ENCODE data around the gene TNFRSF25. TPM values are rescaled to one million over a fixed set of nuclear protein-coding genes. Genes with fewer than 3 reads are reported as not detected.
A peak's percentile ranks its signal among the peaks of the same experiment; 100 is the strongest.
"Not testable (repeated sequence)": the region's sequence is repeated elsewhere in the genome, so short reads cannot be mapped to it uniquely, and the experiment has no call there.

Gene TNFRSF25
- total and polyA plus RNA-seq, 2 donors (not counting 1 experiment from before 2014, with no cell fraction given), result 0.24 to 1.5 TPM

DNA sequence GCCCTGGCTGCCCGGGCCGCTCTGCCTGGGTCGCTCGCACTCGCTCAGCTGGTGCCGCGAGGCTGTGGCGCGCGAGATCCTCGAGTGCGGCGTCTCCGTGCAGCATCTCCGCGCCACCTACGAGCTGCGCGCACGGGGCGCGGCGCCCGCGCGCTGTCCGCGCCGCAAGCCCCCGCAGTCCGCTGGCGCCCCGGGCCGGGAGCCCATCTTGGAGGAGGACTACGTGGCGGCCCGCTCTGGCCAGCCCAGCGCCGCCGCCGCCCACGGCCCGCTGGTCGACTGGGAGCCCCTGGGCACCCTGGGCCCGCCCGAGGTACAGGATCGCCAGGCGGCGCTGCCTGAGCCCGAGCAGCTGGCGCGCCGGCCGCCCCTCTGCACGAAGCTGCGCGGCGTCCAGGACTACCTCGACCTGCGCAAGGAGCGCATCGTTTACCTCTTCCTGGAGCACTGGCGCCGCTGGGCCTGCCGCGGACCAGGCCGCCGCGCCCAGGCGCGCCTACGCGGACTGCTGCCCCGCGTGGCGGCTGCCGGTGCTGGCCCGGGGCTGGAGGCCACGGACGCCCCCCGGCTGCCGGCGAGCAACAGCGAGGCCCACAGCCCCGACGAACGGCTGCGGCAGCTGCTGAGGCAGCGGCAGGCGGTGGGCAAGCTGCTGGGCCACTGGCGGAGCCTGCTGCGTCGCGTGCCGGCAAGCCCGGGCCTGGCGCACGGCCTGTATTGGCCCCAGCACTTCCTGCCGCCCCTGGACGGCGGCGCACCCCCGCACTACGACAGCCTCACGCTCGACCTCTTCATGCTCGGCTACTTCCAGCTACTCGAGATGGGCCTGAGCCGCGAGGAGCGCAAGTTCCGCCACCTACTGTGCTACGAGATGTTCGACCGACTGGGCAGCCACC is 10.9 kb downstream of the TNFRSF25 start:
- Histone ChIP-seq H3K4me2 (ENCODE audit: extremely low read depth, insufficient read depth, low read length) (no peak overlapping the region), H3K36me3 (ENCODE audit: control insufficient read depth, insufficient read depth, low read length) (no peaks in the 10 kb centered on the region), H3K4me1 (ENCODE audit: control insufficient read depth, extremely low read depth, insufficient read depth, low read length) (no peaks in the 10 kb centered on the region), H3K9ac (ENCODE audit: insufficient read depth, low read length) (no peak overlapping the region), H3K79me2 (ENCODE audit: control insufficient read depth, insufficient read depth, low read length) (no peaks in the 10 kb centered on the region), H3K27ac (ENCODE audit: insufficient read depth, low read length) (no peak overlapping the region), H3K27me3 (ENCODE audit: control insufficient read depth, insufficient read depth, low read length) (peaks cover 28% of the 10 kb centered on the region), H3K4me3 (replicated peaks in 1 of 4; ENCODE audit: control extremely low read depth in 1 of 4, insufficient read depth in 1 of 4, low read depth in 3 of 4, low read length in 4 of 4) (no peak overlapping the region), H2AFZ (ENCODE audit: low read length) (no peak overlapping the region), H4K20me1 (ENCODE audit: control insufficient read depth, extremely low read depth, insufficient read depth, low read length) (no peaks in the 10 kb centered on the region), H3K9me3 (ENCODE audit: control insufficient read depth, insufficient read depth, low read depth, low read length) (no peaks in the 10 kb centered on the region)
- TF ChIP-seq EZH2 (IDR thresholded peaks at IDR 0.05; ENCODE audit: low read length, missing control alignments), result peak; percentile 93
- TF ChIP-seq, protein P1, sequence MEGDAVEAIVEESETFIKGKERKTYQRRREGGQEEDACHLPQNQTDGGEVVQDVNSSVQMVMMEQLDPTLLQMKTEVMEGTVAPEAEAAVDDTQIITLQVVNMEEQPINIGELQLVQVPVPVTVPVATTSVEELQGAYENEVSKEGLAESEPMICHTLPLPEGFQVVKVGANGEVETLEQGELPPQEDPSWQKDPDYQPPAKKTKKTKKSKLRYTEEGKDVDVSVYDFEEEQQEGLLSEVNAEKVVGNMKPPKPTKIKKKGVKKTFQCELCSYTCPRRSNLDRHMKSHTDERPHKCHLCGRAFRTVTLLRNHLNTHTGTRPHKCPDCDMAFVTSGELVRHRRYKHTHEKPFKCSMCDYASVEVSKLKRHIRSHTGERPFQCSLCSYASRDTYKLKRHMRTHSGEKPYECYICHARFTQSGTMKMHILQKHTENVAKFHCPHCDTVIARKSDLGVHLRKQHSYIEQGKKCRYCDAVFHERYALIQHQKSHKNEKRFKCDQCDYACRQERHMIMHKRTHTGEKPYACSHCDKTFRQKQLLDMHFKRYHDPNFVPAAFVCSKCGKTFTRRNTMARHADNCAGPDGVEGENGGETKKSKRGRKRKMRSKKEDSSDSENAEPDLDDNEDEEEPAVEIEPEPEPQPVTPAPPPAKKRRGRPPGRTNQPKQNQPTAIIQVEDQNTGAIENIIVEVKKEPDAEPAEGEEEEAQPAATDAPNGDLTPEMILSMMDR (conservative IDR thresholded peaks at IDR 0.05 in 1 of 2, IDR thresholded peaks at IDR 0.05 in 1 of 2; ENCODE audit: low read depth in 1 of 2, low read length in 2 of 2), result no peak
- DNase-seq (ENCODE audit: low read depth in 2 of 2), result peak in 1 of 2 donors; percentile 35

DNA sequence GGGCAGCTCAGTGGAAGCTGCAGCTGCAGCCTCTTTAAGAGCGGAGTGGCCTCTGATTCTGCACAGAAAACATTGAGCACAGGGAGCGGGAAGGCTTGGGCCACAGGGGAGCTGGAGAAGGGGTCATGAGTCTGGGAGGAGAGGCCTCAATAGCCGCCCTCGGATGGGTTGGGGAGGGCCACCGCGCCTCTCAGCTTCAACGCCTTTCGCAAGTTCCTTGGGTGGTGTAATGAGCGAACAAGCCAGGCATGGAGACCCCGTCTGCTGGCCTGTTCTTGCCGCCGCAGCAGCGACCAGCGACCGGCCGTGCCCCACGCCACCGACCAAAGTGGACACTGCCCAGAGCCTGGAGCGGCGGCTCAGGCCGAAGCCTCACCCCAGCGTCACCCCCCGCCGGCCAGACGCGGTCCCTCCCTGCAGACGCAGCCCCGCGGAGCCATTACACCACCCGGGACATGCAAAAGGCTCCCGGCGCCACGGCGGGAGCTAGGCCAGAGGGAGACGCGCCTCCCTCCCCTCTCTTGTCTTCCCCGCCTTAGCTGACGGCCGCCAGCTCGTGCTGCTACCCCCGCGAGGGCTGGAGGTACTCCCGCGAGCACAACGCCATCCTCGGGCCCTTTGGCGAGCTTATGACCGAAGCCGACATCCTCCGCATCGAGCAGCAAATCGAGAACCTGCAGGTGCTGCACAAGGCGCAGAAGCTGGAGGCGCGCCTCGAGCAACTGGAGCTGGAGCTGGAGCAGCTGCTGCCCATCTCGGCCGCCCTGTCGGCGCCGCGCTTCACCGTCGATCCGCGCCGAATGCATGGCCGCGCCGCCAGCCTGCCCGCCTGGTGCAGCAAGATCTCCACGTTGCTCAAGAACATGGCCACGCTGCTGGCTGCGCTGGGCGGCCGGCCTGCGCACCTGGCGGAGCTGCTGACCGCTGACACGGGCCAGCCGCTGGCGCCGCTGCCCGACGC is 11.8 kb downstream of the TNFRSF25 start:
- not testable (repeated sequence) for H3K79me2 ChIP-seq (ENCODE audit: control insufficient read depth, insufficient read depth, low read length); H3K9me3 ChIP-seq (ENCODE audit: control insufficient read depth, insufficient read depth, low read depth, low read length); H3K4me2 ChIP-seq (ENCODE audit: extremely low read depth, insufficient read depth, low read length); H4K20me1 ChIP-seq (ENCODE audit: control insufficient read depth, extremely low read depth, insufficient read depth, low read length); H2AFZ ChIP-seq (ENCODE audit: low read length); H3K9ac ChIP-seq (ENCODE audit: insufficient read depth, low read length); H3K36me3 ChIP-seq (ENCODE audit: control insufficient read depth, insufficient read depth, low read length); H3K4me3 ChIP-seq (replicated peaks in 1 of 4; ENCODE audit: control extremely low read depth in 1 of 4, insufficient read depth in 1 of 4, low read depth in 3 of 4, low read length in 4 of 4); H3K27ac ChIP-seq (ENCODE audit: insufficient read depth, low read length); H3K4me1 ChIP-seq (ENCODE audit: control insufficient read depth, extremely low read depth, insufficient read depth, low read length)
- peak; percentile 35 for TF ChIP-seq EZH2 (IDR thresholded peaks at IDR 0.05; ENCODE audit: low read length, missing control alignments)
- peaks cover 30% of the 10 kb centered on the region for H3K27me3 ChIP-seq (ENCODE audit: control insufficient read depth, insufficient read depth, low read length)
- DNase-seq (ENCODE audit: low read depth in 2 of 2), result peak; percentile 23

DNA sequence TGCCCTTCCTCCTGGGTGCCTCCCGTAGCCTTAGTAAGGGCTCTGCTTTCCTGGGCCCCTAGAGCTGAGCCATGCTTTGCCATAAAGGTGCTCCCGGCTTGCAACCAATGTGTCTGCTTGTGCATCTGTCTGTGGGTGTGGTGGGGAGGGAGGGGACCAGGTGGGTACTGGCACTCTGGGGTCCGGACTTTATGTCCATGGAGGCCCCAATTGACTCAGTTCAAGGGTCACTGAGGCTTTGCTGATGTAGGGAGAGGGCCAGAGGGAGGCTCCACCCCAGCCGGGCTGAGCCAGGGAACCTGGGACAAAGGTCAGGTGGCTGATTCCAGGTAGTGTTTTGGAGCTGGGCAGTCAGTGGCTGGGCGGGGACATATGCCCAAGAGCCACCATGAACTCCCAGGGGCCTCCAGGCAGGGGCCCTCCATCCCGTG is 15.0 kb downstream of the TNFRSF25 start:
- Histone ChIP-seq H3K9ac (ENCODE audit: insufficient read depth, low read length) (no peak overlapping the region), H3K27me3 (ENCODE audit: control insufficient read depth, insufficient read depth, low read length) (peaks cover 48% of the 10 kb centered on the region), H3K4me3 (replicated peaks in 1 of 4; ENCODE audit: control extremely low read depth in 1 of 4, insufficient read depth in 1 of 4, low read depth in 3 of 4, low read length in 4 of 4) (no peak overlapping the region), H3K27ac (ENCODE audit: insufficient read depth, low read length) (no peak overlapping the region), H4K20me1 (ENCODE audit: control insufficient read depth, extremely low read depth, insufficient read depth, low read length) (no peaks in the 10 kb centered on the region), H3K4me1 (ENCODE audit: control insufficient read depth, extremely low read depth, insufficient read depth, low read length) (no peaks in the 10 kb centered on the region), H3K4me2 (ENCODE audit: extremely low read depth, insufficient read depth, low read length) (no peak overlapping the region), H2AFZ (ENCODE audit: low read length) (no peak overlapping the region), H3K36me3 (ENCODE audit: control insufficient read depth, insufficient read depth, low read length) (no peaks in the 10 kb centered on the region), H3K9me3 (ENCODE audit: control insufficient read depth, insufficient read depth, low read depth, low read length) (no peaks in the 10 kb centered on the region), H3K79me2 (ENCODE audit: control insufficient read depth, insufficient read depth, low read length) (no peaks in the 10 kb centered on the region)
- DNase-seq (ENCODE audit: low read depth in 2 of 2), result no peak
- TF ChIP-seq, protein P1 (conservative IDR thresholded peaks at IDR 0.05 in 1 of 2, IDR thresholded peaks at IDR 0.05 in 1 of 2; ENCODE audit: low read depth in 1 of 2, low read length in 2 of 2), result no peak
- no peak for TF ChIP-seq EZH2 (IDR thresholded peaks at IDR 0.05; ENCODE audit: low read length, missing control alignments)

DNA sequence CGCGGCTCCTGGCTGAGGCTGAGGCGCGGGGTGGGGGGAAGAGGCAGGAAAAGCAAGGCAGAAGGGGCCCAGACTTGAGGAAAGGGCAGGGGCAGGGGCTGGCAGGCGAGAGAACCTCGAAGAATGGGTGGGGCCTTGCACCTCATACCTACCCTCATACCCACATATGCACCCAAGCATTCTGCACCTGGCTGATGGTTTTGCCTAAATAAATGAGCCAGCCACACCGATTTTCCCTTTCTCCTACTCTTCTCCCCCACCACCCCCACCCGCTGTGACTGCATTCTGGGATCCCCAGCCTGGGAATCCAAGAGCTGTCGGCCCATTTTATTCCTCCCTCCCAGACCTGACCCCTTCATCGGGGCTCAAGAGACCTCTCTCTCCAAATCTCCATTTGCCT is 15.5 kb downstream of the TNFRSF25 start:
- H3K27ac ChIP-seq (ENCODE audit: insufficient read depth, low read length); H2AFZ ChIP-seq (ENCODE audit: low read length); DNase-seq (ENCODE audit: low read depth in 2 of 2); H3K9me3 ChIP-seq (ENCODE audit: control insufficient read depth, insufficient read depth, low read depth, low read length); H4K20me1 ChIP-seq (ENCODE audit: control insufficient read depth, extremely low read depth, insufficient read depth, low read length); H3K4me1 ChIP-seq (ENCODE audit: control insufficient read depth, extremely low read depth, insufficient read depth, low read length); H3K4me3 ChIP-seq (replicated peaks in 1 of 4; ENCODE audit: control extremely low read depth in 1 of 4, insufficient read depth in 1 of 4, low read depth in 3 of 4, low read length in 4 of 4); H3K79me2 ChIP-seq (ENCODE audit: control insufficient read depth, insufficient read depth, low read length); H3K36me3 ChIP-seq (ENCODE audit: control insufficient read depth, insufficient read depth, low read length); H3K9ac ChIP-seq (ENCODE audit: insufficient read depth, low read length); H3K4me2 ChIP-seq (ENCODE audit: extremely low read depth, insufficient read depth, low read length): not testable (repeated sequence)
- H3K27me3 ChIP-seq (ENCODE audit: control insufficient read depth, insufficient read depth, low read length), result peaks cover 45% of the 10 kb centered on the region

All from fibroblast of lung (primary cell).